ENCODE data around the gene SCN1A. TPM values are rescaled to one million over a fixed set of nuclear protein-coding genes. Genes with fewer than 3 reads are reported as not detected.

The SCN1A gene
- total RNA-seq, 4 donors from 2014 or later = 0.41 TPM; not detected in 3

DNA sequence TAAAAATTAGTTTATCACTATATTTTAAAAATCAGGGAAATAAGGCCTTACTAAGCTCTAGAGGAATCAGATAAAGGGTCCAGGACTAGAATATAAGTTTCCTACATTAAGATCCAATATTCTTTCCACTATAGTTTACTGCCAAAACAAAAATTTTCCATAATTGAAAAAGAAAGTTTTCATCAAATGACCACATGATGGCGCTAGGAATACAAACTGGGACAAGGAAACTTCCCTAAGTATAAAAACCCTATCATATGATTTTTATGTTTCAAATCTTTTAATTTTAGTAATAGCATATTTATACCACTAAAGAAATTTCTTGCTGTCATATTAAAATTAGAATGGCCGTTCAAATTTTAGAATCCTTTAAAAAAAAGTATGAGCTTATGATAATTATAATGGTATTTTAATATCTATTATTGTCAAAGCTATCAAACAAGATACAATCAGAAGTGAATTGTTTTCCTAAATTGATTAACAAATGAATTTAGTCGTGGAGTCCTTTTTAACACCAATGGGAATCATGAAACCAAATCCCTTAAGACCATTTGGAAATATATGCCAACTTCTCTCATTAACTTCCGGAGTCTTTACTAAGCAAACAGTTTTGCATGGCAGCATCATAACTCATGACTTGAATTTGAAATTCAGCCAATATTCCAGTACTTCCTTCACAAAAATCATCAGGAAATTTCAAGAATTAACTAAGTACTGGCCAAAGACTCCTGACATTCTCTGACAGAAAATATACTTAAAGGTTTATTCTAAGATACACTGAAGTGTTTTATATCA lies 70.3 kb downstream of the SCN1A start:
- Histone ChIP-seq H3K27ac (no peak overlapping the region), H3K4me3 (no peak overlapping the region), H3K36me3 (no peaks in the 10 kb centered on the region), H3K27me3 (no peaks in the 10 kb centered on the region), H3K9me3 (no peaks in the 10 kb centered on the region), H3K4me1 (no peaks in the 10 kb centered on the region)
- DNase-seq = no peak
- intact Hi-C loops (cut with DNase I; ENCODE audit: low total_unique reads) = no loop called here
- TF ChIP-seq, protein P1, sequence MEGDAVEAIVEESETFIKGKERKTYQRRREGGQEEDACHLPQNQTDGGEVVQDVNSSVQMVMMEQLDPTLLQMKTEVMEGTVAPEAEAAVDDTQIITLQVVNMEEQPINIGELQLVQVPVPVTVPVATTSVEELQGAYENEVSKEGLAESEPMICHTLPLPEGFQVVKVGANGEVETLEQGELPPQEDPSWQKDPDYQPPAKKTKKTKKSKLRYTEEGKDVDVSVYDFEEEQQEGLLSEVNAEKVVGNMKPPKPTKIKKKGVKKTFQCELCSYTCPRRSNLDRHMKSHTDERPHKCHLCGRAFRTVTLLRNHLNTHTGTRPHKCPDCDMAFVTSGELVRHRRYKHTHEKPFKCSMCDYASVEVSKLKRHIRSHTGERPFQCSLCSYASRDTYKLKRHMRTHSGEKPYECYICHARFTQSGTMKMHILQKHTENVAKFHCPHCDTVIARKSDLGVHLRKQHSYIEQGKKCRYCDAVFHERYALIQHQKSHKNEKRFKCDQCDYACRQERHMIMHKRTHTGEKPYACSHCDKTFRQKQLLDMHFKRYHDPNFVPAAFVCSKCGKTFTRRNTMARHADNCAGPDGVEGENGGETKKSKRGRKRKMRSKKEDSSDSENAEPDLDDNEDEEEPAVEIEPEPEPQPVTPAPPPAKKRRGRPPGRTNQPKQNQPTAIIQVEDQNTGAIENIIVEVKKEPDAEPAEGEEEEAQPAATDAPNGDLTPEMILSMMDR (IDR thresholded peaks at IDR 0.05) = peak in 2 of 4 experiments; percentile 9 to 14
- no peak for TF ChIP-seq POLR2A (IDR thresholded peaks at IDR 0.05)

DNA sequence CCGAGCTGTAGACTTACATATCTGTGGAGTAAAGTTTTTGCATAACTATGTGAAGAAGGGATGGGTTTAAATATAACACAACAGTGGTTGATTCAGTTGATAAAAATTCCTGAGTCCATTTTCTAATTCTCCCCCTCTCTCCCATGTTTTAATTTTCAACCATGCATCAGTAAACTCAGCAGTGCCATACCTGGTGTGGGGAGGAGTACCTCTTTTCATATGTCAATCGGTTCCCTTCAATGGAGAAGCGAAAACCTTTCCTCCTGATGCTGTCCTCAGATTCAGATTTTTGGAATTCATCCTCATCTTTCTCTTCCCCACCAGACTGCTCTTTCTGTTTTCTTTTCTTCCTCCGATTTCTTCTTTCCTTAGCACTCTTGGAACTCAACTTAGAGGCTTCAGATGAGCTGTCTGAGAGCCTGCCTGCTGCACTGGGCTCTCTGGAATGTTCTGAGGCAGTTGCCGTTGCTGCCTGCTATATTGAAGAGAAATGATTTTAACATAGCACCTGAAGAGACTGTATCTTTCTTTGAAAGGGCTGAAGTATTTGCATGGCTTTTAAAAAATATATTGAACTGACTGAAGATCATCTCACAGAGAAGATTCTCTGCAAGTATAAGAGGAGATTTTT lies 82.9 kb downstream of the SCN1A start:
- intact Hi-C loops (cut with DNase I; ENCODE audit: low total_unique reads) = no loop called here
- Histone ChIP-seq H3K4me3 (no peak overlapping the region), H3K9me3 (no peaks in the 10 kb centered on the region), H3K27me3 (no peaks in the 10 kb centered on the region), H3K4me1 (no peaks in the 10 kb centered on the region), H3K27ac (no peak overlapping the region), H3K36me3 (no peaks in the 10 kb centered on the region)
- no peak for TF ChIP-seq POLR2A (IDR thresholded peaks at IDR 0.05)
- TF ChIP-seq, protein P1 (IDR thresholded peaks at IDR 0.05) = no peak
- DNase-seq = no peak

GRCh38 chr2:166042768-166043390 lies 84.9 kb downstream of the SCN1A start:
- no peak overlapping the region for H3K27ac ChIP-seq
- no peaks in the 10 kb centered on the region for H3K4me1 ChIP-seq
- intact Hi-C loops (cut with DNase I; ENCODE audit: low total_unique reads) = no loop called here
- H3K27me3 ChIP-seq = no peaks in the 10 kb centered on the region
- no peak for DNase-seq
- no peaks in the 10 kb centered on the region for H3K36me3 ChIP-seq
- H3K9me3 ChIP-seq = no peaks in the 10 kb centered on the region
- H3K4me3 ChIP-seq = no peak overlapping the region
- TF ChIP-seq, protein P1 (IDR thresholded peaks at IDR 0.05) = no peak
- no peak for TF ChIP-seq POLR2A (IDR thresholded peaks at IDR 0.05)

DNA sequence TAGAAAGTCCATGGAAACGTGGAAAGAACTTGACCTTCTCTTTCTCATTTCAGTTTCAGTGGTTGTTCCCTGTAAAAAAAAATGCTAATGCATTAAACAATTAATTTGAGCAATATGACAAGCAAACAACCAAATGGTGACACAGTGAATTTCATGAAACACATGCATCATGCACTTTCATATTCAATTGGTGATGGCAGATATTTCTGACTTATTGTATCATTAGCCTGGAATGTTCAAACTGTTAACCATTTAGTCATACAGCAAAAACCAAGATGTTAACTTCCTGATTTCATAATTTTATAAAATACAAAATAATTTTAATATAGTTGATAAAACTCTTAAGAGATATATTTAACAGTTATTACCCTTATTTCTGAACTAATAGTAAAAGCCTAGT lies 85.5 kb downstream of the SCN1A start:
- Histone ChIP-seq H3K36me3 (no peaks in the 10 kb centered on the region), H3K9me3 (no peaks in the 10 kb centered on the region), H3K27ac (no peak overlapping the region), H3K27me3 (no peaks in the 10 kb centered on the region), H3K4me3 (no peak overlapping the region), H3K4me1 (no peaks in the 10 kb centered on the region)
- intact Hi-C loops (cut with DNase I; ENCODE audit: low total_unique reads) = no loop called here
- DNase-seq = no peak
- TF ChIP-seq, protein P1 (IDR thresholded peaks at IDR 0.05) = no peak
- TF ChIP-seq POLR2A (IDR thresholded peaks at IDR 0.05) = no peak

DNA sequence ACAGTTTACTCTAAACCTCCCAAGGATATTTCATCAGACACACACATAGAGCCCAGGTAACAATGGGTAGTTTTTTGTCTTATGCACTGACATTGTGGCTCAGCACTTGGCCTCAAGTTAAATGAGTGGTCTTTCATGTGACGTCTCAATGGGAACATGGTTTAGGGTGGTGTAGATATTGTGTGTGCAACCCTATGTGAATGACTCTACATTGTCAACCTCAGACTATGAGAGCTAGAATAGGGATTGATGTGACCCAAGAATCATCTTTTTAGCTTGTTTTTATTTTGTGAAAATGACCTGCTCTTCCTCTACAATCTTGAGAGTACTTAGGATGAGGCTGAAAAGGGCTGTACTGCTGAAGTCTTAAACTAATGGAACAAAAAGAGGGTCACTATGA lies 86.2 kb downstream of the SCN1A start:
- TF ChIP-seq, protein P1 (IDR thresholded peaks at IDR 0.05) = no peak
- TF ChIP-seq POLR2A (IDR thresholded peaks at IDR 0.05) = no peak
- no peaks in the 10 kb centered on the region for H3K36me3 ChIP-seq
- H3K4me3 ChIP-seq = no peak overlapping the region
- no peaks in the 10 kb centered on the region for H3K27me3 ChIP-seq
- intact Hi-C loops (cut with DNase I; ENCODE audit: low total_unique reads) = no loop called here
- DNase-seq = no peak
- H3K27ac ChIP-seq = no peak overlapping the region
- no peaks in the 10 kb centered on the region for H3K9me3 ChIP-seq
- no peaks in the 10 kb centered on the region for H3K4me1 ChIP-seq
